Measurements from ENCODE around the gene SNAI3. TPM values are rescaled to one million over a fixed set of nuclear protein-coding genes. Genes with fewer than 3 reads are reported as not detected.

Gene SNAI3
- total RNA-seq, 1 donor from 2014 or later: 1.2 TPM

- peaks cover 6% of the 10 kb centered on the region for H3K36me3 Mint-ChIP-seq (ENCODE audit: insufficient read depth)
- no peak for DNase-seq (ENCODE audit: low spot score, unreplicated experiment)
- no peak overlapping the region for H3K27ac Mint-ChIP-seq
- H3K27me3 Mint-ChIP-seq: no peaks in the 10 kb centered on the region
- no peaks in the 10 kb centered on the region for H3K9me3 Mint-ChIP-seq (ENCODE audit: low read depth)
- H3K4me1 Mint-ChIP-seq (ENCODE audit: low read depth): peaks cover 4% of the 10 kb centered on the region
- H3K4me3 Mint-ChIP-seq (ENCODE audit: low read depth): peak overlapping the region; percentile 81
- TF ChIP-seq CTCF (IDR thresholded peaks at IDR 0.05; ENCODE audit: unreplicated experiment): no peak
These were observed 36.9 kb downstream of the SNAI3 start for GRCh38 chr16:88649195-88649923.

- peaks cover 6% of the 10 kb centered on the region for H3K36me3 Mint-ChIP-seq (ENCODE audit: insufficient read depth)
- TF ChIP-seq CTCF (IDR thresholded peaks at IDR 0.05; ENCODE audit: unreplicated experiment): no peak
- H3K27ac Mint-ChIP-seq: no peak overlapping the region
- H3K4me1 Mint-ChIP-seq (ENCODE audit: low read depth): peaks cover 4% of the 10 kb centered on the region
- no peak overlapping the region for H3K4me3 Mint-ChIP-seq (ENCODE audit: low read depth)
- no peak for DNase-seq (ENCODE audit: low spot score, unreplicated experiment)
- H3K27me3 Mint-ChIP-seq: no peaks in the 10 kb centered on the region
- H3K9me3 Mint-ChIP-seq (ENCODE audit: low read depth): no peaks in the 10 kb centered on the region
These were observed 38.9 kb downstream of the SNAI3 start for GRCh38 chr16:88647178-88648070.

- TF ChIP-seq CTCF (IDR thresholded peaks at IDR 0.05; ENCODE audit: unreplicated experiment): no peak
- Mint-ChIP-seq H3K27me3 (no peaks in the 10 kb centered on the region), H3K9me3 (ENCODE audit: low read depth) (no peaks in the 10 kb centered on the region), H3K36me3 (ENCODE audit: insufficient read depth) (peaks cover 6% of the 10 kb centered on the region), H3K27ac (no peak overlapping the region), H3K4me1 (ENCODE audit: low read depth) (peaks cover 4% of the 10 kb centered on the region), H3K4me3 (ENCODE audit: low read depth) (no peak overlapping the region)
- no peak for DNase-seq (ENCODE audit: low spot score, unreplicated experiment)
These were observed 39.8 kb downstream of the SNAI3 start for GRCh38 chr16:88646345-88647034.

GRCh38 chr16:88645941-88646340 lies 40.4 kb downstream of the SNAI3 start:
- H3K4me3 Mint-ChIP-seq (ENCODE audit: low read depth): no peak overlapping the region
- peaks cover 6% of the 10 kb centered on the region for H3K36me3 Mint-ChIP-seq (ENCODE audit: insufficient read depth)
- no peaks in the 10 kb centered on the region for H3K27me3 Mint-ChIP-seq
- no peak overlapping the region for H3K27ac Mint-ChIP-seq
- no peaks in the 10 kb centered on the region for H3K9me3 Mint-ChIP-seq (ENCODE audit: low read depth)
- H3K4me1 Mint-ChIP-seq (ENCODE audit: low read depth): peaks cover 4% of the 10 kb centered on the region
- TF ChIP-seq CTCF (IDR thresholded peaks at IDR 0.05; ENCODE audit: unreplicated experiment): no peak
- no peak for DNase-seq (ENCODE audit: low spot score, unreplicated experiment)

- no peak for DNase-seq (ENCODE audit: low spot score, unreplicated experiment)
- H3K9me3 Mint-ChIP-seq (ENCODE audit: low read depth): no peaks in the 10 kb centered on the region
- H3K4me1 Mint-ChIP-seq (ENCODE audit: low read depth): peaks cover 4% of the 10 kb centered on the region
- H3K36me3 Mint-ChIP-seq (ENCODE audit: insufficient read depth): peaks cover 6% of the 10 kb centered on the region
- H3K27ac Mint-ChIP-seq: no peak overlapping the region
- H3K27me3 Mint-ChIP-seq: peaks cover 2% of the 10 kb centered on the region
- no peak for TF ChIP-seq CTCF (IDR thresholded peaks at IDR 0.05; ENCODE audit: unreplicated experiment)
- no peak overlapping the region for H3K4me3 Mint-ChIP-seq (ENCODE audit: low read depth)
These were observed 40.9 kb downstream of the SNAI3 start for GRCh38 chr16:88645455-88645854.
